GM08714 (cell line): Measurements from ENCODE around the gene KIF17.
A peak's percentile ranks its signal among the peaks of the same experiment; 100 is the strongest.
"Not testable (repeated sequence)": the region's sequence is repeated elsewhere in the genome, so short reads cannot be mapped to it uniquely, and the experiment has no call there.

Source experiments
- H3K4me3 ChIP-seq: fragments of 200-500 bp; sonication (Bioruptor generic); 2 replicates; pipeline ENCODE4 v1.5.1; 2014; ENCODE audit warnings: mild to moderate bottlenecking, low read length, inconsistent platforms
- ZNF274 ChIP-seq: IDR thresholded peaks from 2 replicates; pipeline ENCODE4 v1.6.1; 2012; ENCODE audit warnings: mild to moderate bottlenecking, low read depth, low read length

KIF17 gene

DNA sequence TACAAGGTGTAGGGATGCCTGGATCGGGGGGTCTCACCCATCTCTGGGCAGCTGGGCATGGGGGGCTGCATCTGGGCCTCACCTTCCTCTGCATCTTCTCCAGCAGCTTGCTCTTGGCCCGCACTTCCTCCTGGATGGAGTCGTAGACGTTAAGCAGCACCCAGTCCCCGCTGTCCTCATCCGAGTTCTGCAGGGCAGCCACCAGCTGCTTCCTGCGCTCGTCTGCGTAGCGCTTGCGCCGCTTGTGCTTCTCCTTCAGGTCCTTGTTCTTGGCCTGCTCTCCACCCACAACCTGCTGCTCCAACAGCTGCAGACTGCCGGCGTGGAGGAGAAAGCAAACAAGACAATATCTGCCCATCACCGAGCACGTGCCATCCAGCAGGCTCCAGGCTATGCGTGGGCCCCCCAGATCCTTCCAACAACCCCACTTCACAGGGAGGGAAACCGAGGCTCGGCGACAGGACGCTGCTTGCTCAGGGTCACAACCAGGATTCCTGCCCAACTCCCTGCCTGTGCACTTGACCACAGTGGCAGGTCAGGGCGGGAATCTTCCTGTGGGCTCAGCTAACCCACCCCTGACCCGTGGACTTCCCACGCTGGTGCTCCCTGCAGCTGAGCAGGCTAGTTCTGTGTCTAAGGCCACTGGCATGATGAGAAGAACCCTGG lies 35.1 kb downstream of the KIF17 start:
- TF ChIP-seq ZNF274 = no peak
- no peak overlapping the region for H3K4me3 ChIP-seq

DNA sequence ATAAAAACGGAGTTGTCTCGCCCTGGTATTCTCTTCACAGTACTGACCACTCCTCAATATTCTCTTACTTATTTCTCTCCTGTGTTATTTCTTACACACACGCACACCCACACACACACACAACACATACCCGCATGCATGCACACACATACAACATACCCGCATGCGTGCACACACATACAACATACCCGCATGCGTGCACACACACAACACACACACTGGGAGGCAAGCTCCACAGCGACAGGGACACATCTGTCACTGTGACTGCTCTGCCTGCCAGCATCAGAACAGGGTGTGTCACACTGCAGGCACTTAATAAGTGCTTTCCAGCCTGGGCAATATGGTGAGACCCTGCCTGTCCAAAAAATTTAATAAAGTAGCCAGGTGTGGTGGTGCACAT lies 35.8 kb downstream of the KIF17 start:
- TF ChIP-seq ZNF274 = no peak
- H3K4me3 ChIP-seq = no peak overlapping the region

- no peak for TF ChIP-seq ZNF274
- no peak overlapping the region for H3K4me3 ChIP-seq
These were observed 37.5 kb downstream of the KIF17 start for GRCh38 chr1:20680269-20680668.

DNA sequence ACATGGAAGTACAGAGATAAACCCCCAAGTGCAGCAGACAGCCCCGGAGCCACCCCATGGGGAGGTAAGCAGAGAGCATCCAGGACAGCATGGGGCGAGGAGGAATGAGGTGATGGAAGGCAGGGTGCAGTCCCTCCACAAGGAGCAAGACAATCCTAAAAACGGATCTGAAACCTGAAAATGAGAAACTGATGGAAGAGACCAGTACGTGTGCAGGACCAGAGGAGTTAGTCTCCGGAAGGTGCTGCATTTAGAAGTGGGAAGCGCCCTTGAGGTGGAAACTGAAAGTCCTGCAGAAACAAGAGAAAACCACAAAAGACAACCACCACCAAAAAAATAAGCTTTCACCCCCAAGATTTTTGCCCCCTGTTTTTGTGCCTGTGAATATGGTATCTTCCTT lies 39.2 kb downstream of the KIF17 start:
- no peak overlapping the region for H3K4me3 ChIP-seq
- no peak for TF ChIP-seq ZNF274

DNA sequence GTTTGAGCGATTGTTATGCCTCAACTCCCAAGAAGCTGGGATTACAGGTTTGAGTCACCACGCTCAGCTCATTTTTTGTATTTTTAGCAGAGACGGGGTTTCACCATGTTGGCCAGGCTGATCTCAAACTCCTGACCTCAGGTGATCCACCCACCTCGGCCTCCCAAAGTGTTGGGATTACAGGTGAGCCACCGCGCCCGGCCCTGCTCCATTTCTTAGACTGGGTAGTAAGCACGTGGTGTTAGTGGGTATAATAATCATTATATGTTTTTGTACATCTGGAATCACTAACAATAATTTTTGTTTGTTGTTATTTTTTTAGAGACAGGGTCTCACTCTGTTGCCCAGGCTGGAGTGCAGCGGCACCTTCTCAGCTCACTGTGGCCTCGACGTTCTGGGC lies 44.2 kb downstream of the KIF17 start:
- not testable (repeated sequence) for H3K4me3 ChIP-seq

DNA sequence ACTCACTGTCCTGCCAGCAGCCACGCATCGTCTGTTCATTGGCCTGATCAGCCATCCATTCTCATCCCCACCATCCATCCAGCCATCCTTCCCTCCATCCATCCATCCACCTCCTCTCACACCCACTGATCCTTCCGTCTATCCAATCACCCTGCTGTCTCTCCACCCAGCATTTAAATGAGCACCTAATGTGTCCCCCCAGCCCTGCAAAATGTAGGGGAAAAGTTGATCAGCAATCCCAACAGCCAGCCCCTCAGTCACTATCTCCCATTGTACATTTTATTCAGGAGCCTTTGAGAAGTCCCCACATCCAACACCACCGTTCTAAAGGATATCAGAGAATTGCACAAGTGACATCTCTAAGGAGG lies 45.6 kb downstream of the KIF17 start:
- TF ChIP-seq ZNF274 = no peak
- no peak overlapping the region for H3K4me3 ChIP-seq

- no peak for TF ChIP-seq ZNF274
- H3K4me3 ChIP-seq = no peak overlapping the region
These were observed 46.9 kb downstream of the KIF17 start for GRCh38 chr1:20670936-20671335.

DNA sequence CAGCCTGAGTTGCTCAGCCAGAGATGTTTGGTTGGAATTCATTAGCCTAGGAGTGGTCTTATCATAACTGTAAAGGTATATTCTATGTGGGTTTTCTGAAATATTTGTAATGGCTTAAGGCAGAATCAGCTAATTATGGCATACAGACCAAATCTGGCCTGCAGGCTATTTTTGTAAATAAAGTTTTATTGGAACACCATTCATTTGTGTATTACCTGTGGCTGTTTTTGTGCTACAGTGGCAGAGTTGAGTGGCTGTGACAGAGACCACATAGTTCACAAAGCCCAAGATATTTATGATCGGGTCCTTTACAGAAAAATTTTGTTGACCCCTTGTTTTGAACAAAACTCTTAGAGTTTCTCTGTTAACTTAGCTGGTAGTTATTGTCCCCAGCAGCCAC lies 49.2 kb downstream of the KIF17 start:
- no peak overlapping the region for H3K4me3 ChIP-seq
- TF ChIP-seq ZNF274 = no peak

- no peak for TF ChIP-seq ZNF274
- no peak overlapping the region for H3K4me3 ChIP-seq
These were observed 51.0 kb downstream of the KIF17 start for GRCh38 chr1:20666804-20667203.

GRCh38 chr1:20666146-20666545 lies 51.7 kb downstream of the KIF17 start:
- TF ChIP-seq ZNF274 = no peak
- no peak overlapping the region for H3K4me3 ChIP-seq

DNA sequence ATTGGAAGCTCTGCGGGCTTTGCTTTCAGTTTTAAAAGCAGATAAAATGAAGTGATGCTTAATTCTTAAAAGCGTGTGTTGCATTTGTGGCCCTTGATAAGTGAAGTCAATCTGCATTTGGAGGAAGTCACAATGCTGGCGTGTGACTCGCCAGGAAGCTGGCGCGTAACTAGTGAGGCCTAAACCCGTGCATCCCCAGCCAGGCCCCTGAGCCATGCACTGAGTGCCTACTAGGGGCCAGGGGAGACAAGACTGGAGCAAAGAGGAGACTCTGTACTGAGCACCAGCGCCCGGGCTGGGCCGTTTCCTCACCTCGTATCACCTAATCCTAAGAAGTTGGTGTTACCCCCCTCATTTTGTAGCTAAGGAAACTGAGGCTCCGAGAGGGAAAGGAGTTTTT lies 52.1 kb downstream of the KIF17 start:
- no peak overlapping the region for H3K4me3 ChIP-seq

GRCh38 chr1:20663969-20664715 lies 53.7 kb downstream of the KIF17 start:
- TF ChIP-seq ZNF274 = no peak
- no peak overlapping the region for H3K4me3 ChIP-seq

More for the DNA sequence above, 52.1 kb downstream of the KIF17 start:
- TF ChIP-seq ZNF274 = no peak

GRCh38 chr1:20663365-20663764 lies 54.4 kb downstream of the KIF17 start:
- H3K4me3 ChIP-seq = no peak overlapping the region
- TF ChIP-seq ZNF274 = no peak

DNA sequence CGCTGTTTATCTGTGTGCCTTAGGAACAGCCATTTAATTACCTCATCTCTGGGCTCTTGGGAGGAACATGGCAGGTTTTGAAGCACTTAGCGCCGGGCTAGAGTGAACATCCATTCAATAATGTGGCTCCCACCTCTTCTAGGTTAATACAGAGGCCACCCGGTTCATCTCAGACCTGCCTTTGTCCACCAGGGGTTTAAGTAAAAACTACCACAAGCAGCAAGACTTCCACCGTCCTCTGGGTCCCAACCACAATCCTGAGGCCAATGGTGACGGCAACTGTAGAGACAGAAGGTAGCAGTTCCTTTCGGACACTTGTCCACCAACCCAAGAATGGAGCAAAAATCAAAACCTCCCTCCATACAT lies 55.7 kb downstream of the KIF17 start:
- TF ChIP-seq ZNF274 = no peak
- H3K4me3 ChIP-seq = peak overlapping the region; percentile 76

- no peak for TF ChIP-seq ZNF274
- peak within 1 kb of the TSS; percentile 98 for H3K4me3 ChIP-seq
These were observed 56.3 kb downstream of the KIF17 start, which contains the start of gene DDOST for GRCh38 chr1:20661207-20662109. DDOST (minus strand) TSS chr1:20661369; CDS start chr1:20661350, 19 bp downstream.
